HG03442 (cell line): ENCODE data around the gene SNRNP200.
"Not testable (repeated sequence)": the region's sequence is repeated elsewhere in the genome, so short reads cannot be mapped to it uniquely, and the experiment has no call there.

ENCODE experiments used
- ATAC-seq: cut with Tn5 transposase; IDR thresholded peaks from one replicate; pipeline ENCODE4 v1.9.1; 2021; ENCODE audit warnings: mild to moderate bottlenecking, moderate library complexity; ENCODE audit not compliant: unreplicated experiment

Gene SNRNP200

DNA sequence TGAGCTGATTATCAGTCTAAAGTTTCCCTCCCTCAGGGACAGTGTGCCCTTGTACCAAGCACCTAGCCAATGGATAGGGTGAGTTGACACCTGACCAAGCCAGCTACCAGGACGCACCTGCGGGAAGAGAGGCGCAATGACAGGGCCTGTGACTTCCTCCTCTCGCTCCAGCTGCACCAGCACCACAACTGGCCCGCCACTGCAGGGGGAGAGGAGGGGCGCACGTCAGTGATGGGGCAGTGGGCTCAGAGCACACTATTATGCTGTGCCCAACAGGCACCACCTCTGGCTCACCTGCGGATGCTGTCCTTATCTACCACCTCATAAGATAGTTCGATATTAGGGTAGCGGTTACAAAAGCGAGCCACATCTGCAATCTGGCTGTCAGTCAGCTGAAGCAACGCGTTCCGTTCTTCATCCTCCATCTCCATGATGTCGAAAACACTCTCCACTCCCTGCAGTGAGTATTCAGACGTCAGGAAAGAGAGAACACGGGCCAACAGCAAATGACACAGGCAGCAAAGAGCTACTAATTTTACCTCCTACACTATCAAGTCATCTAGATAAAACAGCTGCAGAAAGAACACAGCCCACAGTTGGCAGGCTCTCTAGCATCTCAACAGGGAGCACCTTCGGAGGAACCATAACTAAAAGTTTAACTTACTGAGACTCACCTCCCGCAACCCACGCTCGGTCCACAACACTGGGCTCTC is 28.4 kb downstream of the SNRNP200 start:
- ATAC-seq: no peak

DNA sequence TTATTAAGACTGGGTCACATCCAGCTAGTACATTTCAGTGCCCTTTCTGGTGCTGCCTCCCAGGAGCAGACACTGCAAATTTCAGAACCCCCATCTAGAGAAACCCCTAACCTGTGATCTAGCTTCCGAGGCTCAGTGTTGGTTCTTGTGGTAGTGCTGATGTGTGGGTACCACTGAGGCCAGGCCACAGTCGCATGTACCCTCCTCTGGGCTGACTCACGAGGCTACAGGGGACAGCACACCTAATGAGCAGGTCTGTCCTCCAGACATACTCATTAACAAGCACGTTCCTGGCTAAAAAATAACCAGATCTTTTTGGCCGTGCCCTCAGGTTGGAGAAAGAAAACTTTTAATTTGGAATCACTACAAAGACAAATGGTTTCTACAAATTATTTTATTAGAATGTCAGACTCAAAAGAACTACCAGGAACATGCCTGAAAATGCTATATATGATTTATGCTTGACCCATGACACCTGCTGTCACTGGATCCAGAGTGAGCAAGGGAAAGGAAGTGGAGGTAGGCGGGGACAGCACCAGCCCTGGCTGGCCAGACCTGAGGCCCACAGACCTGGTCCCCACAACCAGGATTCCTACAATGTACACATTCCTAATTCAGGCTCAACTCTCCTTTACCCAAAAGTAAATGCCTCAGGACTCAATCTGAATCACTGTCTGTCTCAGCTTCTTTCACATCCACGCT is 30.8 kb downstream of the SNRNP200 start:
- ATAC-seq: no peak

DNA sequence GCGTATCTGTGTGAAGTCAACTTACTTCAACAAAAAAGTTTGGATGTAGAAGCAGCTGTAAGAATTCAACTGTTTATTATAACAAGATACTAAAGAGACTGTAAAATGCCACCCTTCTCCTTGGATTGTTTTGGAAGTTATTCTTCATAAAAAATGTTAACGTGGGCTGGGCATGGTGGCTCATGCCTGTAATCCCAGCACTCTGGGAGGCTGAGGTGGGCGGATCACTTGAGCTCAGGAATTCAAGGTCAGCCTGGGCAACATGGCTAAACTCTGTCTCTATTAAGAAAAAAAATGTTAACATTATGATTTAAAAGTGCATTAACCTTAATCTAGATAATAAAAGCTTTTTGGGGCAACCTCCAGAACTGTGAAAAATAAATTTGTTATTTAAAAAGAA is 31.6 kb downstream of the SNRNP200 start:
- ATAC-seq: no peak

DNA sequence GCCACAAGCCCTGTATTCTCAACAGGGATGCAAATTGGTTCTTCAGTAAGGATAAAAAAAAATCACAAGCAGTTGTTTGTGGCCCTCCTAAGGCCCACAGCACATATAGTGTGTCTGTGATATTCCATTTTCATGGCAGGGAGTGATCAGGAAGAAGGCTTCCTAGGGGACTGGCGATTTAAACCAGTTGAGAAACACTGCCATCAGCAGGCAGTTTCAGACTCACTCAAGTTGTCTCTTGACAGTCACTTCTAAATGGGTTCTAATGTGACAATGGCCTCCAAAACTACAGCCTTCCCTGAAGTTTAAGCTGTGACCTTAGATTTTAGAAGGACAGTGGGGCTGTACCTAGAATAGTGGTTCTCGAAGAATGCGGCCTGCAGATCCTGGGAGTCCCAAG is 33.4 kb downstream of the SNRNP200 start:
- ATAC-seq: no peak

DNA sequence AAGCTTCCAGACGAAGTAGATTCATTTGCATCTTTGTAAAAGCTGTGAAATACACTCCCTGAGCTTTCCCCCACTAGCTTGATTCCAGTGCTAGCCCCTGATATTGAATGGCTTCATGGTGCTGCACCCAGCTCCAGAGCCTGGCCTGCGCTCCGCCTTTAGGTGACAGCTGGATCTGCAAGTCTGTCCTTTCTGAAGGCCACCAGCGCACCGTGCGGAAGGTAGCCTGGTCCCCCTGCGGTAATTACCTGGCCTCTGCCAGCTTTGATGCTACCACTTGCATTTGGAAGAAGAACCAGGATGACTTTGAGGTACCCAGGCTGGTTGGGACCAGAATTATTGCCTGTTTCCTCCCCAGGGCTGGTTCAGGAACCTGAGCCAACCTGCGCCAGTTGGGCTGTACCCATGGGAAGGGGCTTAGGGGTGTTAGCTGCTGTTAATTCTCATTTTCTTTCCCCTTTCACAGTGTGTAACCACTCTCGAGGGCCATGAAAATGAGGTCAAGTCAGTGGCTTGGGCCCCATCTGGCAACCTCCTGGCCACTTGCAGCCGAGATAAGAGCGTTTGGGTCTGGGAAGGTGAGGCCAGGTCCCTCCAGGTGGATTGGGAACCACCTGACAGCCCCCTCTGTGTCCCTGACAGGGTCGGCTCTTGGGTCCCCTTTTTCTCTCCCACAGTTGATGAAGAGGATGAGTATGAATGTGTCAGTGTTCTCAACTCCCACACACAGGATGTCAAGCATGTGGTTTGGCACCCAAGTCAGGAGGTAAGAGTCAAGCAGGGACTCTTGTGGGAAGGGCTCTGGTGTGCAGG is 38.0 kb downstream of the SNRNP200 start:
- ATAC-seq: no peak

DNA sequence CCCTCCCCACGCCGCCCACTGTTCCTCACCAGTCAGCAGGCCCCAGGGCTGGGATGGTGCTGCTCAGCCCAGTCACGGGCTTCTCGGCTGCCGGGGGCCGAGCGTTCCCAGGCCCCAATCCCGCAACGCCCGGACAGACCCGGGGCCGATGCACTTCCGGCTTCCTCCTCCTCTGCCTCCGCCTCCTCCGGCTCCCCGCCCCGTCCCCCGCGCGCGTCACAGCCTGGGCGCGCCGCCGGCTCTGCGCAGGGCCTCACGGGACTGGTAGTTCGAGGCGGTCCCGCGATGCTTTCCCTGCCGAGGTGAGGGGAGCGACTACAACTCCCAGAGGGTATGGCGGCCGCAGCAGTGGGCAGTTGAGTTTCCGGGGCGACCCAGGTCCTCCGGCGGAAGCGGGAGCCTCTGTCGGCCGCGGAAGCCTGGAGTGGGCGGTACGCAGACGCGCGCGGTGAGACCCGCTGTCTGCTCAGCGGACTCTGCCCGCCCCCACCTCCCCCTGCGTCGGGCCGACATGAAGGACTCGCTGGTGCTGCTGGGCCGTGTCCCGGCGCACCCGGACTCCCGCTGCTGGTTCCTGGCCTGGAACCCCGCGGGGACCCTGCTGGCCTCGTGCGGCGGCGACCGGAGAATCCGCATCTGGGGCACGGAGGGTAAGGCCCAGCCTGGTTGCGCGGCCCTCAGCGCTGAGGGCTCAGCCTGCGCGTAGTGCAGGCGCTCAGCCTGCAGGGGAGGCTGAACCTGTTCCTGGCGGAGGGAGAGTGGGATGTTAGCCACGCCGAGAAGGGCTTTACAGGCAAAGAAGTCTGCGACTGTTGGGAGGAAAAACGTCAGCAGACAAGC is 39.3 kb downstream of the SNRNP200 start, which contains the start of the genes CIAO1 and TMEM127:
Gene CIAO1 (plus strand): TSS at position 386 of the 840 bp plus-strand sequence. CDS start 126 bp downstream, at position 512.
Gene TMEM127 (minus strand): TSS at position 158 of the 840 bp plus-strand sequence. CDS start 616 bp downstream, outside the sequence.
- ATAC-seq: peak; percentile 89

DNA sequence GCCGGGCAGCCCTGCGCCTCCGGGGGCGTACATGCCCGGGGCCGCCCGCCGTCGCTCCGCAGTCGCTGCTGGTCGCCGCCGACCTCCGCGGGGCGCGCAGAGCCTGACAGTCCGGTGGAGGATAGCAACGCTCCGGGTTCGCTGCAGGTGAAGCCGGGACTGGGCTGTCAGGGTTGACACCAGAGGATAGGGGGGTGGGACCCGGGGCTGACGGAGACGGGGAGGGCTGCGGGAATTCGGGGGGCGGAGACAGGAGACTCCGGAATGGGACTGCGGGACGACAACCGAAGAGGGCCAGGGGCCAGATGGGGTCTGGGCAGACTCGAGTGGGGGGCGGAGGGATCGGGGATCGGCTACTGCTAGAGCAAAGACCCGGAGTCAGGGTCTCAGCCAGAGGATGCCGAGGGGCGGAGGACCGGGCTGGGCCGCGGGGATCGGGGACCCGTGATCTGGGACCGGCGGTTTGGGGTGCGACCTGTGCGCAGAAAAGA is 40.0 kb downstream of the SNRNP200 start:
- ATAC-seq: peak; percentile 10

DNA sequence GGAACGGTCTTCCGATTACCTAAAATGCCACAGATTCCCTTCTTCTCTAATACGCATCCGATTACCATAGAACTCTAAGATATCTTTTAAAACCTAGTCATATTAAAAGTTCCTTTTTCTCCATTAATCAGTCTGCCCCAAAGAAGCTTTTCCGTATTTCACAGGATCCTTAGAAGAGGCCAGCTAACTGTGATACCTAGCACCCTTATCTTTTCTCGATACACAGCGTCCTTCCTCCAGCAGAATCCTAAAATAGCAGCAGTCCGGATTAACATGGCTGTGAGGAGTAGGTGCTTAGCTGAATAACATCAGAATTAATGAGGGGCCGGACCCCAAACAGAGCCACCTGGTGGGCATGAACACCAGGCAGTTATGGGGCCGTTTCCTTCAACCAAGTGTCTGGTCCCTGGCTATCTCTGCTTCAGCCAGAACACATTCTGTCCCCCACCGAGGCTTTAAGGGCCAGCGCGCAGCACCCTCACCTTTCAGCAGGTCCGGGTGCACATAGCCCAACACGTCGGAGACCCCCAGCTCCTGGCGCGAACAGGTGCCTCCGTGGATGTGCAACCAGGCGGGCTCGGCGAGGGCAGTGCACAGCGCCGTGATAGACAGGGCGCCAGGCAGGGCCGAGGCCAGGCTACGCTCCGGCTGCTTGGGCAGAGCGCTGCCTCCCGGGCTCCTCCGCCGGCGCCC is 40.5 kb downstream of the SNRNP200 start:
- ATAC-seq: no peak

DNA sequence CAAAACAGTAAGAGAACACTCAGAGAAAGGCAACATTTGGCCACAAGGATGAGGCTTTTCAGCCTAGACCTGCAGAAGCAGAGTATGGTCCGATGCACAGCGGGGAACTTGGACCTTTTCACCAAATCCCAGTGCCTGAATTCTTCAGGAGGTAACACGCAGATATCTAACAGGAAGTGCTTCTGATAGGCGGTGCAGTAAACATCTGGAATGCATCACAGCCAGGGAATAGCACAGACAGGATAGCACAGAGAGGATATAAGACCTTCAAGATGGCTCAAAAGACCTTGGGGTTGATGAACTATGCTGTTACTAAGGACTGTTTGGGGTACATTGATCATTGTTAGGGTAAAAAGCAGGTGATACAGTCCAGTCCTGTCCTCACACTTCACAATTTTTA is 41.3 kb downstream of the SNRNP200 start:
- ATAC-seq: no peak

DNA sequence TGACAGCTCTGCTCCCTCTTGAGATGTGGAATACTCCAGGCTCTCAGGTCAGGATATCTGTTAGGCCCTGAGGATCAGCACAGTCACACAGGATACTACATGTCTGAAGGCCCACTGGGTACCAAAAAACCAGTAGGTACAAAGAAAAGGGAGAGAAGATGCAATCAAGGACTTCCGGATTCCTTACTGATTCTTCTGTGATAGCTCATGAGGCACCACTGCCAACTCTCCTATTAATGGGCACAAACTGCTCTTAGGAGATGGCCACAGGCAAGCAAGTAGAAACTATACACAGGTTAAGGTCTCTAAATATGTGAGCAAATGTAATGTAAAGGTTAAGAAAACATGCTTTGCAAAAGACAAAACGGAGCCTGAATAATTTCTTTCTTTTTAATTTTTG is 43.0 kb downstream of the SNRNP200 start:
- no peak for ATAC-seq

DNA sequence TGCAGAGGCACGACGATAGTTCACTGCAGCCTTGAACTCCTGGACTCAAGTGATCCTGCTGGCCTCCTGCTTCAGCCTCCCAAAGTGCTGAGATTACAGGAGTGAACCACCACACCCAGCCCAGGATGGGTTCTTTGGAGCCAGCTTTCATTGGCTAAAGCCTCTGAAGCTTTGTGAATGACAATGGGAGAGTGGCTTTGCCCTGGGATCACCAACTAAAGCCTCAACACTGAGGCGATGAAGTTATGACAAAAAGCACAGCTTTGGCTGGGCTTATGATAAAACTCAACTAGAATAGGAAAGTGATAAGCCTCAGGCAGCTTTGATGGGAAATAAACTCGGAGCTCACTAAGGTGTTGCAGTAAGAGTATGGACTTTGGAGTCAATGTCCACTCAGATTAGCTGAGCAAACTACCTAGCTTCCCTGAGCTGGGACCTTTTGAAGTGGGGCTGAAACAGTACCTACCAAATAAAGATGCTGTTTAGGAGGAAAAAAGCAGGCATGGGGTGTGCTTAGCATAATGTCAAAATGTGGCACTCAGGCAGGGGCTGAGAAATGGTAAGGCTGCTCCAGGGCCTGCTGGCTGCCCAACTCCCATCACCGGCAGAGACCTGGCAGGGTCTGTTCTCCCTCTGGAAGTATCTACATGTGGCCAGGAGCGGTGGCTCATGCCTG is 43.9 kb downstream of the SNRNP200 start:
- ATAC-seq: no peak

DNA sequence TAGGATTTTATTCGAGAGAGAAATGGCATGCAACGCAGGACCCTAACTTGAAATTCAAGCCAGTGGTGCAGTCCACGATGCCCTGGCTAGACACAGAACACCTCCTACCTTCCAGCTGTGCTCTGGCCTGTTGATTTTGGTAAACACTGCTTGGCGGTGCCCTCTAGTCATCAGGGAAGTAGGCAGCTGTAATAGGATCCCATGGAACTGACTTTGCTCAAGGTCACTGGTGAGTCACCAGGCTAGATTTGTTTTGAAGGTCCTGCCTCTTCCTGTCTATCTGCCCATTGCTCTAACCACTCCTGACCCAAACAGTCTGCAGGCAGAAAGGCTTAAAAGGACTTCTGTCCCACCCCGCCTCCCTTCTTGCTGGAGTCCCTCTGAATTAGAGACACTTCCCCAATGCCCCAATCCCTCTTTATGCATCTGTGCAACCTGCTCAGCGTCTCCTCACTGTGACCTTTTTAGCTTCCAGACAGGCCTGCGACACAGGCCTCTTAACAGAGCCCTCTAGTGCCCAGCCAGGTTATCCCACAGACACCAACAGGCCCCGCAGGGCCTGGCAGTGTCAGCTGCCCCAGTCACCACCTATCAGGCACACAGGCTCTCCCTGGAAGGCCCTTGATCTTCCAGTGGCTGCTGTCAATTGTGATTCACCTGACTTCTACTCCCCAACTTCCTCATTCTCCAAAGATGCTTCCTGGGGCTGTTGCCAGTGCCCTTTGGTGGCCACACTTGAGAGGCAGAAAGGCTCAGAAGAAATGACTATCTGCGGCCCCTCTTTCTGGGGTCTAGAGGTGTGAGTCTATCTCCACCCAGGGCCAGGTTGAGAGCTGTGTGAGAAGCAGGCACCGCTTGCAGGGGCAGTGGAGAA is 44.7 kb downstream of the SNRNP200 start:
- ATAC-seq: peak; percentile 40

DNA sequence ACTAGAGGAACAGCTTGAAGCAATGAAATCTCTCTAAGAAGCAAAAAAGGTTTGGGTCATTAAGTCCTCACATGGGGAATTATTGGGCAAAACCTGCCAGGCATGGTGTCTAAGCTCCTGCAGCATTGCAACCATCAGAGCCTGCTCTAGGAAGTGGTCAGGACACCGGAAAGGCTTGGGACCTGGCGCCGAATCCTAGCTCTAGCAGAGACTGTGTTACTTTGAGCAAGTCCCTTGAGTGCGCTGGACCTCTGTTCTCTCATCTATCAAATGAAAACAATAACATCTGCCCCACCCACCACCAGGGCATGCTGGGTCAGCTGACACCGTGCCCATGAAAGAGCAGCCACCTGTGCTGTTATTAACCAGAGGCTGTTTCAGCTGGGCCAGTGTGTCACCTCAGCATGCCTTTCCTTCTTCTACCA is 45.8 kb downstream of the SNRNP200 start:
- no peak for ATAC-seq

DNA sequence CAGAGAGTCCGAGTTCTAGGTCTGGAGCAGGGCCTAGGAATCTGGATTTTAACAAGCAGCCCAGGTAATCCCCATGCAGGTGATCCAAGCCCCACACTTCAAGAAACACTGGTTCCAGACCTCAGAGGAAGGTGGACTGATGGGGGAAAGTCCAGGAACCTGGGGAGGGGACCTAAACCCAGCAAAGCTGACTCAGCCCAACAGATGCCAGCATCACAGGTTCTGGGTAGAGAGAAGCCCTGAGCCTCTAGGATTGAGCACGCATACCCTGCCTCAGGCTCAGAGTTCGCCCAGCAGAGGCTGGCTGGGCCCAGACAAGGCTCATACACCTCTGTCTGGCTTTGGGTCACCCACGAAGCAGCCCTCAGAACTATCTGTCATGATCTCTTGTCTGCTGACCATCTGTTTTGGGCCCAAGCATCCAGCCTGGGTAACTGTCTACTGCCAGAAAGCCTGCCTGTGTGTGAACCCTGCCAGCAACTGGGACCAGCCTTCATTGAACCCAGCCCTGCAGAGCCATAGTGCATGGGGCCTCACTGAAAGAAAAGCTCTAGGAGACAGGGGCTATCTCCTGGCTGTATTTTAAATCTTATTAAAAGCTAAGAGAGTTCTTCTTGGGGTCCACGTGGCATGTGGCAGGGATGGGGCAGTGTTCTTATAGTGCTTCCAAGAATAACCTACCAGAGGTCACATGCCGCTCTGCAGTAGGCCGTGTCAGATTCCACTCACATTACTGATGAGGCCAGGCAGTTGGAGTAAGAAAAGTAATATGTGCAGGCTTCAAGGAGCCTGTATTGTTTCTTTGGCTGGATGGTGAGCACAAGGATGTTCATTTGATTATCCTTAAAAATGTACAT is 47.0 kb downstream of the SNRNP200 start:
- ATAC-seq: no peak

DNA sequence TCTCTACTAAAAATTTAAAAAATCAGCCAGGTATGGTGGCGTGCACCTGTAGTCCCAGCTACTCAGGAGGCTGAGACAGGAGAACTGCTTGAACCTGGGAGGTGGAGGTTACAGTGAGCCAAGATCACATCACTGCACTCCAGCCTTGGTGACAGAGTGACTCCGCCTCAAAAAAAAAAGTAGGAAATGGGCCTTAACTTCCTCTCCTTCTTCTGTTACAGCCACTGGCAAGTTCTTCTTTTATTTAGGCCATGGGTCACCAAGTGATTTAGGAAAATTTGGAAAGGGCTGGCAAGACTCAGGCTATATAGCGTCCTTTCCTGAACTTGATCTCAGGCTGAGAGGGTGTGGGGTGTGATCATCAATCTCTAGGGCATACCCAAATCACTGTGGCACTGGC is 47.6 kb downstream of the SNRNP200 start:
- ATAC-seq: not testable (repeated sequence)

DNA sequence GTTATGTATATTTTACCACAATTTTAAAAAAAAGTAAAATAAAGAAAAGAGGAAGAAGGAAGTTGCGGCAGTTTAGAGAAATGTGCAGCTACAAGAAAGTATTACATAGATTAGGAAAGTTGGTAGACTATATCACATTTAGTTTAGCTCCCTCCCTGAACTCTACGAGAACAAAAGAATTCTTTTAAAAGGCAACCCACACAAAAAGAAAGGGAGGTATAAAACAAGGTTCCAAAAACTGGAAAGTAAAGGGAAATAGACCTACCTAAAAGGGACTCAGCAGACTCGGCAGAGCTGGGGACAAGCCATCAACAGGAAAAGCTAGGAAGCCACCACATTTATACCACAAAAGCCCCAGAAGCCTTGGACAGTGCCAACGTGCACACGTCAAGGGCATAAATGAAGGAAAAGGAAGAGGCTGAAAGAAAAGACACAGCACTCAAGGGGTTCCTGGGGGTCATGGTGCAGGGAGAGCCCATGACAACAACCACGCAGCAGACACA is 48.7 kb downstream of the SNRNP200 start:
- no peak for ATAC-seq

DNA sequence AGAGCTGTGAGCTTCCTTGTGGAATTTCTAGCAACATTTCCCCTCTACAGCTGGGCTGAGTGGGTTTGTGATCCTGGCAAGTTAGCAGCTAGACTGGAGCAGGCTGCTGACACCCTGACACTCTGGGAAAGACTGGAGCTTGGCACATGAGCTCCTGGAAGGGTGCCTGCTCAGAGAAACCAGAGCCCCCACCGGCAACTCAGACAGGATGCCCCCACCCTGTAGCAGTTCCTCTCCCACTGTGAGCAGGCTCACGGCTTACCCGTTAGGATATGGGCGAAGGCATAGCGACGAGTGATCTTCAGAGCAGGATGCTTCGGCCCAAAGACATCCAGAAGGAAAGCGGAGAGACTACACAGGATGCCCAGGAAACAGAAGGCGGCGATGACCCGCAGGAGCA is 50.8 kb downstream of the SNRNP200 start:
- no peak for ATAC-seq
